WTC11 (cell line): ENCODE results near the gene GPR26. TPM values are rescaled to one million over a fixed set of nuclear protein-coding genes. Genes with fewer than 3 reads are reported as not detected.

Experiments
- ATAC-seq: fragments of 200-7000 bp; cut with Tn5 transposase; 2 replicates; pipeline ENCODE4 v1.10.0; 2021; ENCODE audit warnings: mild to moderate bottlenecking, moderate library complexity
- CTCF ChIA-PET: fragments of 300-600 bp; sonication (Branson Sonifier 250); formaldehyde crosslinking; loops from one replicate; lab custom pipeline; 2021; ENCODE audit warnings: antibody characterized with exemption; lab: Charles Lee
- POLR2A ChIA-PET: fragments of 350-600 bp; sonication (Branson Sonifier 250); formaldehyde crosslinking; loops from one replicate; lab custom pipeline; 2021; ENCODE audit warnings: antibody characterized with exemption; lab: Charles Lee
- DNase-seq: peaks from one replicate; pipeline ENCODE4 v3.0.0; 2021; ENCODE audit warnings: low spot score
- H3K27ac Mint-ChIP-seq: 2 replicates; pipeline ENCODE4 v1.8.0; 2021; ENCODE audit warnings: mixed read lengths
- H3K27me3 Mint-ChIP-seq: 2 replicates; pipeline ENCODE4 v1.8.0; 2021; ENCODE audit warnings: low read depth, mild to moderate bottlenecking, moderate library complexity, mixed read lengths
- H3K36me3 Mint-ChIP-seq: 2 replicates; pipeline ENCODE4 v1.8.0; 2021; ENCODE audit warnings: mixed read lengths
- H3K4me1 Mint-ChIP-seq: 2 replicates; pipeline ENCODE4 v1.8.0; 2022; ENCODE audit warnings: mixed read lengths
- H3K4me3 Mint-ChIP-seq: 2 replicates; pipeline ENCODE4 v1.8.0; 2021; ENCODE audit warnings: mild to moderate bottlenecking, moderate library complexity, mixed read lengths
- H3K9me3 Mint-ChIP-seq: 2 replicates; pipeline ENCODE4 v1.8.0; 2021; ENCODE audit warnings: mixed read lengths
- AFF4 ChIP-seq: sonication (generic); formaldehyde crosslinking; IDR thresholded peaks from 2 replicates; pipeline ENCODE4 v1.8.1; 2023; ENCODE audit warnings: mild to moderate bottlenecking, missing genetic modification reagents, borderline replicate concordance
- AR ChIP-seq: fragments of 250-450 bp; sonication (Bioruptor Pico); IDR thresholded peaks from 2 replicates; pipeline ENCODE4 v1.9.0; 2021; ENCODE audit warnings: mild to moderate bottlenecking
- ATF1 ChIP-seq: sonication (generic); formaldehyde crosslinking; IDR thresholded peaks from 2 replicates; pipeline ENCODE4 v1.8.1; 2023; ENCODE audit warnings: mild to moderate bottlenecking, moderate library complexity, missing genetic modification reagents
- ATF3 ChIP-seq: sonication (generic); formaldehyde crosslinking; conservative IDR thresholded peaks from 2 replicates; pipeline ENCODE4 v1.8.1; 2022; ENCODE audit warnings: mild to moderate bottlenecking, missing genetic modification reagents
- ATF6 ChIP-seq: sonication (generic); formaldehyde crosslinking; IDR thresholded peaks from 2 replicates; pipeline ENCODE4 v1.8.1; 2023; ENCODE audit warnings: mild to moderate bottlenecking, missing genetic modification reagents
- E2F5 ChIP-seq: sonication (generic); formaldehyde crosslinking; IDR thresholded peaks from 2 replicates; pipeline ENCODE4 v1.8.1; 2022; ENCODE audit warnings: mild to moderate bottlenecking, moderate library complexity, missing genetic modification reagents
- ELF4 ChIP-seq: sonication (generic); formaldehyde crosslinking; IDR thresholded peaks from 2 replicates; pipeline ENCODE4 v1.8.1; 2022; ENCODE audit warnings: low read depth, mild to moderate bottlenecking, moderate library complexity, missing genetic modification reagents
- FOXJ3 ChIP-seq: sonication (generic); formaldehyde crosslinking; IDR thresholded peaks from 2 replicates; pipeline ENCODE4 v1.9.0; 2021; ENCODE audit warnings: missing genetic modification reagents, mild to moderate bottlenecking, borderline replicate concordance
- FOXK1 ChIP-seq: sonication (generic); formaldehyde crosslinking; IDR thresholded peaks from 2 replicates; pipeline ENCODE4 v1.8.0; 2022; ENCODE audit warnings: mild to moderate bottlenecking, moderate library complexity, missing genetic modification reagents
- FOXP4 ChIP-seq: sonication (generic); formaldehyde crosslinking; IDR thresholded peaks from 2 replicates; pipeline ENCODE4 v1.8.0; 2022; ENCODE audit warnings: mild to moderate bottlenecking, missing genetic modification reagents
- MXD4 ChIP-seq: fragments of 250-450 bp; sonication (Bioruptor Pico); IDR thresholded peaks from 2 replicates; pipeline ENCODE4 v1.8.0; 2021; ENCODE audit warnings: mild to moderate bottlenecking, moderate library complexity, borderline replicate concordance
- NR3C1 ChIP-seq: sonication (generic); formaldehyde crosslinking; conservative IDR thresholded peaks from 2 replicates; pipeline ENCODE4 v1.8.1; 2023; ENCODE audit warnings: low read depth, mild to moderate bottlenecking, missing genetic modification reagents
- PREB ChIP-seq: sonication (generic); formaldehyde crosslinking; IDR thresholded peaks from 2 replicates; pipeline ENCODE4 v1.8.1; 2022; ENCODE audit warnings: mild to moderate bottlenecking, missing genetic modification reagents, moderate library complexity, borderline replicate concordance
- RELA ChIP-seq: sonication (generic); formaldehyde crosslinking; IDR thresholded peaks from 2 replicates; pipeline ENCODE4 v1.8.1; 2022; ENCODE audit warnings: missing genetic modification reagents, mild to moderate bottlenecking, borderline replicate concordance
- ZNF232 ChIP-seq: sonication (generic); formaldehyde crosslinking; IDR thresholded peaks from 2 replicates; pipeline ENCODE4 v1.8.0; 2022; ENCODE audit warnings: mild to moderate bottlenecking, missing genetic modification reagents
- ZNF396 ChIP-seq: fragments of 250-450 bp; sonication (Bioruptor Pico); IDR thresholded peaks from 2 replicates; pipeline ENCODE4 v1.8.0; 2021; ENCODE audit warnings: mild to moderate bottlenecking, moderate library complexity, borderline replicate concordance
- total RNA-seq: library from RNA; stranded (reverse); gene quantifications from 3 replicates; pipeline ENCODE4 v1.2.3, GENCODE V29; 2021

The GPR26 gene
- total RNA-seq, 1 experiment from 2014 or later: 0.07 TPM

GRCh38 chr10:123722351-123722750, 56.2 kb downstream of the GPR26 start:
- TF ChIP-seq FOXJ3 (CRISPR knock-in tag): no peak
- TF ChIP-seq ATF1 (CRISPR knock-in tag): no peak
- TF ChIP-seq AR (CRISPR knock-in tag): no peak
- no peak for TF ChIP-seq RELA (CRISPR knock-in tag)
- no peak for TF ChIP-seq ELF4 (CRISPR knock-in tag)
- no peak for TF ChIP-seq FOXP4 (CRISPR knock-in tag)
- TF ChIP-seq ATF3 (CRISPR knock-in tag): no peak
- TF ChIP-seq NR3C1: no peak
- TF ChIP-seq E2F5: no peak
- no peak for TF ChIP-seq FOXK1 (CRISPR knock-in tag)
- TF ChIP-seq AFF4 (CRISPR knock-in tag): no peak
- TF ChIP-seq PREB: no peak
- TF ChIP-seq ZNF396: no peak
- no peak for TF ChIP-seq ZNF232 (CRISPR knock-in tag)
- no peak for TF ChIP-seq ATF6 (CRISPR knock-in tag)
- no peak for TF ChIP-seq MXD4 (CRISPR knock-in tag)
- CTCF ChIA-PET: no interaction called here
- POLR2A ChIA-PET: no interaction called here
- Mint-ChIP-seq H3K4me3 (no peak overlapping the region), H3K27me3 (peaks cover 7% of the 10 kb centered on the region), H3K9me3 (peaks cover 16% of the 10 kb centered on the region), H3K4me1 (no peaks in the 10 kb centered on the region), H3K36me3 (peaks cover 5% of the 10 kb centered on the region), H3K27ac (no peak overlapping the region)
- DNase-seq (no peak), ATAC-seq (no peak)
